ENCODE results near the gene CENPF. TPM values are rescaled to one million over a fixed set of nuclear protein-coding genes. Genes with fewer than 3 reads are reported as not detected.
"Not testable (repeated sequence)": the region's sequence is repeated elsewhere in the genome, so short reads cannot be mapped to it uniquely, and the experiment has no call there.

Gene CENPF
- total RNA-seq, 1 donor from 2014 or later = 15.6 TPM

GRCh38 chr1:214583113-214583512 lies 19.9 kb upstream of the CENPF start:
- DNase-seq = no peak

- DNase-seq = no peak
Measured at GRCh38 chr1:214583824-214584554, 19.0 kb upstream of the CENPF start.

- no peak for DNase-seq
Measured at GRCh38 chr1:214584805-214585766, 17.9 kb upstream of the CENPF start.

GRCh38 chr1:214586621-214587020 lies 16.4 kb upstream of the CENPF start:
- no peak for DNase-seq

GRCh38 chr1:214587165-214587564 lies 15.8 kb upstream of the CENPF start:
- no peak for DNase-seq

- no peak for DNase-seq
Measured at GRCh38 chr1:214588963-214589597, 13.9 kb upstream of the CENPF start.

GRCh38 chr1:214590696-214591095 lies 12.3 kb upstream of the CENPF start:
- DNase-seq = no peak

- DNase-seq = not testable (repeated sequence)
Measured at GRCh38 chr1:214591918-214592317, 11.1 kb upstream of the CENPF start.

GRCh38 chr1:214593158-214593557 lies 9.8 kb upstream of the CENPF start:
- DNase-seq = no peak

GRCh38 chr1:214603819-214604252 lies 841 bp downstream of the CENPF start:
- DNase-seq = no peak

- no peak for DNase-seq
Measured at GRCh38 chr1:214604523-214604922, 1.5 kb downstream of the CENPF start.

- not testable (repeated sequence) for DNase-seq
Measured at GRCh38 chr1:214605484-214605883, 2.5 kb downstream of the CENPF start.

- DNase-seq = not testable (repeated sequence)
Measured at GRCh38 chr1:214605933-214606925, 3.2 kb downstream of the CENPF start.

GRCh38 chr1:214607492-214608215 lies 4.7 kb downstream of the CENPF start:
- DNase-seq = not testable (repeated sequence)

- not testable (repeated sequence) for DNase-seq
Measured at GRCh38 chr1:214608216-214608783, 5.3 kb downstream of the CENPF start.

GRCh38 chr1:214608817-214609216 lies 5.8 kb downstream of the CENPF start:
- not testable (repeated sequence) for DNase-seq

- no peak for DNase-seq
Measured at GRCh38 chr1:214609692-214610091, 6.7 kb downstream of the CENPF start.

GRCh38 chr1:214610136-214610535 lies 7.1 kb downstream of the CENPF start:
- DNase-seq = not testable (repeated sequence)

GRCh38 chr1:214615109-214615508 lies 12.1 kb downstream of the CENPF start:
- DNase-seq = no peak

- DNase-seq = no peak
Measured at GRCh38 chr1:214615871-214616270, 12.9 kb downstream of the CENPF start.

Measured in occipital lobe (tissue), 2 donors.